ENCODE results near the gene TBKBP1. TPM values are rescaled to one million over a fixed set of nuclear protein-coding genes. Genes with fewer than 3 reads are reported as not detected.

TBKBP1 gene
- polyA plus RNA-seq, 3 donors: 0.22 to 7.7 (median 0.45) TPM

- peaks cover 39 to 62% (median 44%) of the 10 kb centered on the region in 3 donors for H3K27me3 Mint-ChIP-seq (ENCODE audit: low read depth in 3 of 3)
- H3K4me1 Mint-ChIP-seq: peaks cover 8% of the 10 kb centered on the region
- H4K20me1 ChIP-seq (ENCODE audit: insufficient read depth, low read length): no peaks in the 10 kb centered on the region
- no peak overlapping the region for H3K9ac ChIP-seq (ENCODE audit: insufficient read depth, low read length, poor library complexity, severe bottlenecking)
- DNase-seq: no peak
- no peak overlapping the region for H3K4me3 ChIP-seq (replicated peaks in 1 of 3; ENCODE audit: low read depth in 2 of 3, low read length in 3 of 3)
- no peak overlapping the region for H3K27ac ChIP-seq (ENCODE audit: low read depth in 1 of 2, low read length in 2 of 2)
- TF ChIP-seq, protein P1, sequence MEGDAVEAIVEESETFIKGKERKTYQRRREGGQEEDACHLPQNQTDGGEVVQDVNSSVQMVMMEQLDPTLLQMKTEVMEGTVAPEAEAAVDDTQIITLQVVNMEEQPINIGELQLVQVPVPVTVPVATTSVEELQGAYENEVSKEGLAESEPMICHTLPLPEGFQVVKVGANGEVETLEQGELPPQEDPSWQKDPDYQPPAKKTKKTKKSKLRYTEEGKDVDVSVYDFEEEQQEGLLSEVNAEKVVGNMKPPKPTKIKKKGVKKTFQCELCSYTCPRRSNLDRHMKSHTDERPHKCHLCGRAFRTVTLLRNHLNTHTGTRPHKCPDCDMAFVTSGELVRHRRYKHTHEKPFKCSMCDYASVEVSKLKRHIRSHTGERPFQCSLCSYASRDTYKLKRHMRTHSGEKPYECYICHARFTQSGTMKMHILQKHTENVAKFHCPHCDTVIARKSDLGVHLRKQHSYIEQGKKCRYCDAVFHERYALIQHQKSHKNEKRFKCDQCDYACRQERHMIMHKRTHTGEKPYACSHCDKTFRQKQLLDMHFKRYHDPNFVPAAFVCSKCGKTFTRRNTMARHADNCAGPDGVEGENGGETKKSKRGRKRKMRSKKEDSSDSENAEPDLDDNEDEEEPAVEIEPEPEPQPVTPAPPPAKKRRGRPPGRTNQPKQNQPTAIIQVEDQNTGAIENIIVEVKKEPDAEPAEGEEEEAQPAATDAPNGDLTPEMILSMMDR (IDR thresholded peaks at IDR 0.05): no peak
- peaks cover 14 to 38% of the 10 kb centered on the region in 2 donors for H3K27me3 ChIP-seq (ENCODE audit: control insufficient read depth in 2 of 2, insufficient read depth in 2 of 2, low read length in 2 of 2)
- no peaks in the 10 kb centered on the region for H3K36me3 Mint-ChIP-seq
- H2AFZ ChIP-seq (ENCODE audit: insufficient read depth, low read depth, low read length, poor library complexity, severe bottlenecking): no peak overlapping the region
- no CpG with 5 or more reads among the region's 2 CpGs for whole genome bisulfite sequencing (ENCODE audit: insufficient coverage)
- no peak overlapping the region for H3K4me2 ChIP-seq (replicated peaks; ENCODE audit: extremely low read depth, low read length, poor library complexity, severe bottlenecking)
- intact Hi-C loops (cut with micrococcal nuclease): no loop called here
- no peak overlapping the region for H3K27ac Mint-ChIP-seq
- H3K9me3 ChIP-seq (replicated peaks in 1 of 2; ENCODE audit: control insufficient read depth in 1 of 2, insufficient read depth in 1 of 2, low read length in 2 of 2): no peaks in the 10 kb centered on the region
- no peaks in the 10 kb centered on the region for H3K79me2 ChIP-seq (ENCODE audit: insufficient read depth, low read length)
- peaks cover 0 to 2% of the 10 kb centered on the region in 2 donors for H3K4me1 ChIP-seq (ENCODE audit: control insufficient read depth in 1 of 2, insufficient read depth in 2 of 2, low read length in 2 of 2)
- H3K36me3 ChIP-seq (replicated peaks in 1 of 2; ENCODE audit: control insufficient read depth in 1 of 2, insufficient read depth in 2 of 2, low read length in 2 of 2): no peaks in the 10 kb centered on the region
- peak overlapping the region in 1 of 2 donors; percentile 1 for H3K4me3 Mint-ChIP-seq
- peaks cover 0 to 5% (median 0%) of the 10 kb centered on the region in 7 donors for H3K9me3 Mint-ChIP-seq
Measured at GRCh38 chr17:47724705-47725104, 30.7 kb downstream of the TBKBP1 start.

GRCh38 chr17:47725446-47726111 is 31.6 kb downstream of the TBKBP1 start:
- H2AFZ ChIP-seq (ENCODE audit: insufficient read depth, low read depth, low read length, poor library complexity, severe bottlenecking): no peak overlapping the region
- no peaks in the 10 kb centered on the region for H3K9me3 ChIP-seq (replicated peaks in 1 of 2; ENCODE audit: control insufficient read depth in 1 of 2, insufficient read depth in 1 of 2, low read length in 2 of 2)
- no peak overlapping the region for H3K4me3 Mint-ChIP-seq
- no peaks in the 10 kb centered on the region for H3K36me3 Mint-ChIP-seq
- peaks cover 3% of the 10 kb centered on the region for H3K4me1 Mint-ChIP-seq
- H3K27me3 Mint-ChIP-seq (ENCODE audit: low read depth in 3 of 3): peaks cover 37 to 61% (median 42%) of the 10 kb centered on the region in 3 donors
- intact Hi-C loops (cut with micrococcal nuclease): no loop called here
- no peaks in the 10 kb centered on the region for H3K36me3 ChIP-seq (replicated peaks in 1 of 2; ENCODE audit: control insufficient read depth in 1 of 2, insufficient read depth in 2 of 2, low read length in 2 of 2)
- H3K9ac ChIP-seq (ENCODE audit: insufficient read depth, low read length, poor library complexity, severe bottlenecking): no peak overlapping the region
- WGBS (ENCODE audit: insufficient coverage): 67% methylated on average over 13 of the region's 13 CpGs
- H3K27ac Mint-ChIP-seq: no peak overlapping the region
- TF ChIP-seq, protein P1 (IDR thresholded peaks at IDR 0.05): no peak
- no peaks in the 10 kb centered on the region for H3K79me2 ChIP-seq (ENCODE audit: insufficient read depth, low read length)
- no peak for DNase-seq
- no peak overlapping the region for H3K27ac ChIP-seq (ENCODE audit: low read depth in 1 of 2, low read length in 2 of 2)
- H3K4me2 ChIP-seq (replicated peaks; ENCODE audit: extremely low read depth, low read length, poor library complexity, severe bottlenecking): no peak overlapping the region
- H3K4me3 ChIP-seq (replicated peaks in 1 of 3; ENCODE audit: low read depth in 2 of 3, low read length in 3 of 3): no peak overlapping the region
- peaks cover 9 to 32% of the 10 kb centered on the region in 2 donors for H3K27me3 ChIP-seq (ENCODE audit: control insufficient read depth in 2 of 2, insufficient read depth in 2 of 2, low read length in 2 of 2)
- no peaks in the 10 kb centered on the region for H4K20me1 ChIP-seq (ENCODE audit: insufficient read depth, low read length)
- H3K4me1 ChIP-seq (ENCODE audit: control insufficient read depth in 1 of 2, insufficient read depth in 2 of 2, low read length in 2 of 2): no peaks in the 10 kb centered on the region
- H3K9me3 Mint-ChIP-seq: peaks cover 0 to 5% (median 2%) of the 10 kb centered on the region in 7 donors
